Breast epithelium (tissue), 4 donors: ENCODE data around the gene LAP3. TPM values are rescaled to one million over a fixed set of nuclear protein-coding genes. Genes with fewer than 3 reads are reported as not detected.

Experiments
- DNase-seq, 2 donors: peaks; one replicate each; pipeline ENCODE4 v3.0.0-alpha.2; 2019; ENCODE audit warnings: low spot score in 2 of 2
- H3K27ac ChIP-seq, 2 donors: fragments of 200-600 bp; sonication (generic) in 1 of 2; one replicate each; pipeline ENCODE4 v1.5.1; 2016 to 2019; ENCODE audit warnings: mild to moderate bottlenecking in 1 of 2
- H3K27me3 ChIP-seq, 2 donors: fragments of 200-600 bp; sonication (generic) in 1 of 2; one replicate each; pipeline versions ENCODE4 v1.5.1 to v1.6.0; 2017 to 2019; ENCODE audit warnings: control low read depth in 1 of 2, mild to moderate bottlenecking in 1 of 2
- H3K36me3 ChIP-seq: fragments of 200-600 bp; one replicate; pipeline ENCODE4 v1.5.1; 2019
- H3K4me1 ChIP-seq, 2 donors: fragments of 200-600 bp; sonication (generic); one replicate each; pipeline ENCODE4 v1.5.1; 2016 to 2019; ENCODE audit warnings: control low read depth in 1 of 2
- H3K4me3 ChIP-seq, 3 donors: fragments of 200-600 bp; sonication (generic); 1 replicate in 2 of 3; 2 replicates in 1 of 3; pipeline ENCODE4 v1.5.1; 2016 to 2019; ENCODE audit warnings: mild to moderate bottlenecking in 3 of 3, moderate library complexity in 2 of 3
- H3K9me3 ChIP-seq, 2 donors: fragments of 200-600 bp; sonication (generic) in 1 of 2; one replicate each; pipeline ENCODE4 v1.5.1; 2016 to 2019; ENCODE audit warnings: control low read depth in 1 of 2
- POLR2A ChIP-seq: fragments of 450-650 bp; IDR thresholded peaks from one replicate; pipeline ENCODE4 v1.6.1; 2016; ENCODE audit warnings: antibody characterized with exemption, mild to moderate bottlenecking, moderate library complexity
- POLR2AphosphoS5 ChIP-seq, 3 donors: sonication (generic); formaldehyde crosslinking; IDR thresholded peaks; one replicate each; pipeline ENCODE4 v1.6.1; 2017; ENCODE audit warnings: antibody characterized with exemption in 3 of 3
- intact Hi-C: fragments of 100-400 bp; cut with DNase I; formaldehyde crosslinking; loops from one replicate; pipeline ENCODE4 v1.15.1; 2023; ENCODE audit warnings: low total_unique reads
- total RNA-seq, 3 donors: library from RNA; depleted of rRNA; stranded (reverse); fragments of >200 nt; gene quantifications; one replicate each; pipeline ENCODE4 v1.1.0, GENCODE V29; 2016
- TF ChIP-seq, protein P1 (sequence below), 3 donors: fragments of 450-650 bp; IDR thresholded peaks; one replicate each; pipeline ENCODE4 v1.5.1; 2016 to 2017; ENCODE audit warnings: antibody characterized with exemption in 3 of 3, mild to moderate bottlenecking in 3 of 3, moderate library complexity in 3 of 3

Gene LAP3
- total RNA-seq, 3 donors from 2014 or later: 72.4 to 93.4 (median 81.0) TPM

DNA sequence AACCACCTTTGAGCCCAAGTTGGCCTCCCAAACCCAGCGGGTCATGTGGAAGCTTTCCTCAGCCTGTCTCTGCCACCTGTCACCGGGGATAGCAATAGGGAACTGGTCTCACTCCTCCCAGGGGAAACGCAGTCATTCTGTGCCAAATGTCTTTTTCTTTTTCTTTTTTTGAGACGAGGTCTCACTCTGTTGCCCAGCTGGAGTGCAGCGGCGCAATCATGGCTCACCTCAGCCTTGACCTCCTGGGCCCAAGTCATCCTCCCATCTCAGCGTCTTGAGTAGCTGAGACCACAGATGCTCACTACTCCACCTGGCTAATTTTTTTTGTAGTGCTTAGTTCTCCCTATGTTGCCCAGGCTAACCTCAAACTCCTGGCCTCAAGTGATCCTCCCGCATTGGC is 77.7 kb downstream of the LAP3 start:
- Histone ChIP-seq H3K36me3 (no peaks in the 10 kb centered on the region), H3K4me1 (no peaks in the 10 kb centered on the region), H3K27ac (no peak overlapping the region), H3K4me3 (no peak overlapping the region), H3K9me3 (no peaks in the 10 kb centered on the region), H3K27me3 (no peaks in the 10 kb centered on the region)
- intact Hi-C loops: no loop called here
- TF ChIP-seq POLR2AphosphoS5 (IDR thresholded peaks at IDR 0.05) (no peak), POLR2A (no peak)
- TF ChIP-seq, protein P1, sequence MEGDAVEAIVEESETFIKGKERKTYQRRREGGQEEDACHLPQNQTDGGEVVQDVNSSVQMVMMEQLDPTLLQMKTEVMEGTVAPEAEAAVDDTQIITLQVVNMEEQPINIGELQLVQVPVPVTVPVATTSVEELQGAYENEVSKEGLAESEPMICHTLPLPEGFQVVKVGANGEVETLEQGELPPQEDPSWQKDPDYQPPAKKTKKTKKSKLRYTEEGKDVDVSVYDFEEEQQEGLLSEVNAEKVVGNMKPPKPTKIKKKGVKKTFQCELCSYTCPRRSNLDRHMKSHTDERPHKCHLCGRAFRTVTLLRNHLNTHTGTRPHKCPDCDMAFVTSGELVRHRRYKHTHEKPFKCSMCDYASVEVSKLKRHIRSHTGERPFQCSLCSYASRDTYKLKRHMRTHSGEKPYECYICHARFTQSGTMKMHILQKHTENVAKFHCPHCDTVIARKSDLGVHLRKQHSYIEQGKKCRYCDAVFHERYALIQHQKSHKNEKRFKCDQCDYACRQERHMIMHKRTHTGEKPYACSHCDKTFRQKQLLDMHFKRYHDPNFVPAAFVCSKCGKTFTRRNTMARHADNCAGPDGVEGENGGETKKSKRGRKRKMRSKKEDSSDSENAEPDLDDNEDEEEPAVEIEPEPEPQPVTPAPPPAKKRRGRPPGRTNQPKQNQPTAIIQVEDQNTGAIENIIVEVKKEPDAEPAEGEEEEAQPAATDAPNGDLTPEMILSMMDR (IDR thresholded peaks at IDR 0.05): no peak
- DNase-seq: no peak

DNA sequence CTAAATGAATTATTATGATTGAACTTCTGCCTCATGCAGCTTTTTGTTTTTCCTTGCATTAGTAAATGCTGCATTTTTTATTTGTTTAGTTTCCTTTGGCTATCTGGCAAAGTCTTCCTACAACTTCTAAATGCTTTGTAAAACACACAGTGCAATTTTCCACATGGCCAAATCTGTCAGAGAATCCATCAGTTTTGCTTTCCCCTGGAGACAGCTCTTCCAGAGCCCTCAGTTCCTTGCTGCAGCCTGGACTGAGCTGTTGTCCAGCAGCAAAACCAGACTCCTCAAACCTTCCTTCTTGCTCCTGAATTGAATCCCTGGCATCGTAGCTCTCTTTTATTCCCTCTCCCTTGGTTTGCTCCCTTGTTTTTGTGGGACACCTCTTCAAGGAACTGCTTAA is 80.1 kb downstream of the LAP3 start:
- H3K4me1 ChIP-seq: no peaks in the 10 kb centered on the region
- no peak overlapping the region for H3K27ac ChIP-seq
- DNase-seq: no peak
- H3K4me3 ChIP-seq: no peak overlapping the region
- no peaks in the 10 kb centered on the region for H3K9me3 ChIP-seq
- TF ChIP-seq POLR2AphosphoS5 (IDR thresholded peaks at IDR 0.05): no peak
- TF ChIP-seq, protein P1 (IDR thresholded peaks at IDR 0.05): no peak
- TF ChIP-seq POLR2A: no peak
- no peaks in the 10 kb centered on the region for H3K27me3 ChIP-seq
- no peaks in the 10 kb centered on the region for H3K36me3 ChIP-seq
- intact Hi-C loops: no loop called here

Other genes starting within 250 kb of the LAP3 start
- 10 to 100 TPM; 15.1 to 27.4 (median 18.9) TPM for gene QDPR, start 65.1 kb upstream of the LAP3 start, total RNA-seq
- not detected for gene CLRN2, start 62.0 kb upstream of the LAP3 start, total RNA-seq
- 10 to 100 TPM; 13.8 to 22.8 (median 19.7) TPM for gene MED28, start 37.4 kb downstream of the LAP3 start, total RNA-seq
- gene FAM184B, start 204.4 kb downstream of the LAP3 start, total RNA-seq: under 1 TPM in 2 of 3 donors, not detected in 1; 0.33 to 0.59 TPM
- 10 to 100 TPM; 28.0 to 41.3 (median 28.2) TPM for gene DCAF16, start 233.6 kb downstream of the LAP3 start, total RNA-seq
- gene NCAPG, start 233.8 kb downstream of the LAP3 start, total RNA-seq: under 1 TPM; 0.33 to 0.96 (median 0.59) TPM